Ishikawa (cell line): ENCODE data around the gene GPR146.

Source experiments
- CEBPB ChIP-seq: IDR thresholded peaks from 2 replicates; pipeline ENCODE4 v1.6.1; 2012
- CREB1 ChIP-seq: IDR thresholded peaks from 2 replicates; pipeline ENCODE4 v1.6.1; 2012; ENCODE audit warnings: low read depth
- EGR1 ChIP-seq: IDR thresholded peaks from 2 replicates; pipeline ENCODE4 v1.6.1; 2012
- EP300 ChIP-seq: IDR thresholded peaks from 2 replicates; pipeline ENCODE4 v1.6.1; 2012; ENCODE audit warnings: borderline replicate concordance
- FOXM1 ChIP-seq: IDR thresholded peaks from 2 replicates; pipeline ENCODE4 v1.6.1; 2012; ENCODE audit warnings: low read depth, borderline replicate concordance
- NFIC ChIP-seq: IDR thresholded peaks from 2 replicates; pipeline ENCODE4 v1.6.1; 2012
- RAD21 ChIP-seq: IDR thresholded peaks from 2 replicates; pipeline ENCODE4 v1.6.1; 2012; ENCODE audit warnings: low read depth
- TAF1 ChIP-seq: IDR thresholded peaks from 2 replicates; pipeline ENCODE4 v1.6.1; 2012; ENCODE audit warnings: low read depth, mild to moderate bottlenecking
- TCF12 ChIP-seq: IDR thresholded peaks from 2 replicates; pipeline ENCODE4 v1.6.1; 2012; ENCODE audit warnings: low read depth
- TEAD4 ChIP-seq: IDR thresholded peaks from 2 replicates; pipeline ENCODE4 v1.6.1; 2012
- YY1 ChIP-seq: IDR thresholded peaks from 2 replicates; pipeline ENCODE4 v1.6.1; 2012; ENCODE audit warnings: low read depth
- ZBTB7A ChIP-seq: IDR thresholded peaks from 2 replicates; pipeline ENCODE4 v1.6.1; 2012; ENCODE audit warnings: low read depth
- TF ChIP-seq, protein P1 (sequence below): IDR thresholded peaks from 2 replicates; pipeline ENCODE4 v1.6.1; 2012
- TF ChIP-seq, protein P2 (sequence below): IDR thresholded peaks from 2 replicates; pipeline ENCODE4 v1.6.1; 2012
- TF ChIP-seq, protein P3 (sequence below): IDR thresholded peaks from 2 replicates; pipeline ENCODE4 v1.6.1; 2012; ENCODE audit warnings: low read depth, mild to moderate bottlenecking

Gene GPR146

DNA sequence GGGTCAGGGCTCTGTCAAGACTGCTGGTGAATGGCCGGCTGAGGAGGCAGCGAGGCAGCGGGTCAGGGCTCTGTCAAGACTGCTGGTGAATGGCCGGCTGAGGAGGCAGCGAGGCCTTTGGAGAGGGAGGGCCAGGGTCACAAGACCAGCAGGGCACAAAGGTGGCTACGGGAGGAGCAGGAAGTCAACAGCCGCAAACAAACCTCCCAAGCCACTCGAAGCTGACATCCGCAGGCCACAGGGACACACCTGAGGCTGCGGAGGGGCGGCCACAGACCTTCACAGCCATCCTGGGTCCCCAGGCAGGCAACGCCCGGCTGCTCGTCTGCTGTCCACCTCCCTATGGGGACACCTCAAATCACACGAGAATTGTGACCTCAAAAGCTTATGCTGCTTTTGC is 34.6 kb downstream of the GPR146 start:
- TF ChIP-seq, protein P1, sequence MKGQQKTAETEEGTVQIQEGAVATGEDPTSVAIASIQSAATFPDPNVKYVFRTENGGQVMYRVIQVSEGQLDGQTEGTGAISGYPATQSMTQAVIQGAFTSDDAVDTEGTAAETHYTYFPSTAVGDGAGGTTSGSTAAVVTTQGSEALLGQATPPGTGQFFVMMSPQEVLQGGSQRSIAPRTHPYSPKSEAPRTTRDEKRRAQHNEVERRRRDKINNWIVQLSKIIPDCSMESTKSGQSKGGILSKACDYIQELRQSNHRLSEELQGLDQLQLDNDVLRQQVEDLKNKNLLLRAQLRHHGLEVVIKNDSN, result no peak
- no peak for TF ChIP-seq NFIC
- TF ChIP-seq CREB1, result no peak
- TF ChIP-seq, protein P2, sequence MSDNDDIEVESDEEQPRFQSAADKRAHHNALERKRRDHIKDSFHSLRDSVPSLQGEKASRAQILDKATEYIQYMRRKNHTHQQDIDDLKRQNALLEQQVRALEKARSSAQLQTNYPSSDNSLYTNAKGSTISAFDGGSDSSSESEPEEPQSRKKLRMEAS, result no peak
- no peak for TF ChIP-seq TEAD4
- no peak for TF ChIP-seq YY1
- no peak for TF ChIP-seq EP300
- no peak for TF ChIP-seq TAF1
- no peak for TF ChIP-seq TCF12
- no peak for TF ChIP-seq ZBTB7A
- TF ChIP-seq EGR1, result no peak
- TF ChIP-seq, protein P3, sequence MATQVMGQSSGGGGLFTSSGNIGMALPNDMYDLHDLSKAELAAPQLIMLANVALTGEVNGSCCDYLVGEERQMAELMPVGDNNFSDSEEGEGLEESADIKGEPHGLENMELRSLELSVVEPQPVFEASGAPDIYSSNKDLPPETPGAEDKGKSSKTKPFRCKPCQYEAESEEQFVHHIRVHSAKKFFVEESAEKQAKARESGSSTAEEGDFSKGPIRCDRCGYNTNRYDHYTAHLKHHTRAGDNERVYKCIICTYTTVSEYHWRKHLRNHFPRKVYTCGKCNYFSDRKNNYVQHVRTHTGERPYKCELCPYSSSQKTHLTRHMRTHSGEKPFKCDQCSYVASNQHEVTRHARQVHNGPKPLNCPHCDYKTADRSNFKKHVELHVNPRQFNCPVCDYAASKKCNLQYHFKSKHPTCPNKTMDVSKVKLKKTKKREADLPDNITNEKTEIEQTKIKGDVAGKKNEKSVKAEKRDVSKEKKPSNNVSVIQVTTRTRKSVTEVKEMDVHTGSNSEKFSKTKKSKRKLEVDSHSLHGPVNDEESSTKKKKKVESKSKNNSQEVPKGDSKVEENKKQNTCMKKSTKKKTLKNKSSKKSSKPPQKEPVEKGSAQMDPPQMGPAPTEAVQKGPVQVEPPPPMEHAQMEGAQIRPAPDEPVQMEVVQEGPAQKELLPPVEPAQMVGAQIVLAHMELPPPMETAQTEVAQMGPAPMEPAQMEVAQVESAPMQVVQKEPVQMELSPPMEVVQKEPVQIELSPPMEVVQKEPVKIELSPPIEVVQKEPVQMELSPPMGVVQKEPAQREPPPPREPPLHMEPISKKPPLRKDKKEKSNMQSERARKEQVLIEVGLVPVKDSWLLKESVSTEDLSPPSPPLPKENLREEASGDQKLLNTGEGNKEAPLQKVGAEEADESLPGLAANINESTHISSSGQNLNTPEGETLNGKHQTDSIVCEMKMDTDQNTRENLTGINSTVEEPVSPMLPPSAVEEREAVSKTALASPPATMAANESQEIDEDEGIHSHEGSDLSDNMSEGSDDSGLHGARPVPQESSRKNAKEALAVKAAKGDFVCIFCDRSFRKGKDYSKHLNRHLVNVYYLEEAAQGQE, result no peak

DNA sequence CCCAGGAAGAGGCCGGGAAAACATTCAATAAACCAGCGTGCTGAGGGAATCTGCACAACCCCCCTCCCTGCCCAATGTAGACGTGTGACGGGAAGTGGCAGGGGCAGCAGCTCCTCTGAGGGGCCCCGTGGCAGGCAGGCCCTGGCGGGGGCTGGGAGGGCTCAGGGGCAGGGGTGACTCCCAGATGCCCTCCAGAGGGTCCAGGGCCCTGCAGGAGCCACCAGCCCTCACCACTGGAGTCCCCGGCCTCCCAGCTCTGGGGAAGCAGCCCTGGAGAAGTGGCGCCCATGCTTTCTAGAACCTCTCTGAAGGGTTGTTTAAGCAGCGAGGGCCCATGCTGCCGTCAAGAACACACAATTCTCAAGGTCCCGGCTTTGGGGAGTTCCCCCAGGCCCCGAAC is 35.2 kb downstream of the GPR146 start:
- TF ChIP-seq TCF12 (no peak), YY1 (no peak), EGR1 (no peak), EP300 (no peak), CREB1 (no peak), CEBPB (no peak), TAF1 (no peak), NFIC (no peak), RAD21 (no peak), FOXM1 (no peak)
- TF ChIP-seq, protein P2, result no peak
- TF ChIP-seq, protein P3, result no peak
- TF ChIP-seq, protein P1, result no peak

DNA sequence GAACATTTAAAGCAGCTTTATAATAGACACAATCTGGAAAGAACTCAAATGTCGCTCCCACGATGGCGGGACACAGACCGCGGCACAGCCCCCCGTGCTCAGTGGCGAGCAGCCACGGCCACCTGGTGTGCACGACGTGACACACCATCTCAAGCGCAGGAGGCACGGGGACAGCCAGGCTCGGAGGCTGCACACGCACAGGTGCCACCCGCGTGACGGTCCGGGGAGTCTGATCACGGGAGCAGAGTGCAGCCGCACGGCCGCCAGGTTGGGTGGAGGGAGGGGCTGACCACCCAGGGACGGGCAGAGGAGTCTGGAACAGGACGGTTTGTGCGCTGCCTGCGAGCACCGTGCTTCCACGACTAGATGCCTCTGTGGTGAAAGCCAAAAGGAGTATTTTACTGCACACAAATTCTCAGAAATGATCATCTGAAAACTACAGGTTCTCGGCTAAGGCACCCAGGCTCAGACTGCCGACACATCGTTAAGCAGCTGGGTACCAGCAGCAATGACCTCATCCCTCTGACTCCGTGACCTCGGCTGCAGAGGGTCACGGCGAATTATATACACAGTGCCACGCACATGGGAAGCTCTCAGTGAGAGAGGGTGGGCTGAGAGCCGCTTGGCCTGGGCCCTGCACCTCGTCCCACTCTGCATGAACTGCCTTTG is 36.0 kb downstream of the GPR146 start:
- no peak for TF ChIP-seq CEBPB
- TF ChIP-seq TEAD4, result no peak
- TF ChIP-seq TCF12, result no peak
- TF ChIP-seq ZBTB7A, result no peak
- no peak for TF ChIP-seq RAD21
- TF ChIP-seq, protein P3, result no peak
- TF ChIP-seq YY1, result no peak
- TF ChIP-seq, protein P2, result no peak
- no peak for TF ChIP-seq CREB1
- no peak for TF ChIP-seq FOXM1
- TF ChIP-seq, protein P1, result no peak
- no peak for TF ChIP-seq TAF1
- no peak for TF ChIP-seq NFIC
- TF ChIP-seq EGR1, result no peak
- no peak for TF ChIP-seq EP300

DNA sequence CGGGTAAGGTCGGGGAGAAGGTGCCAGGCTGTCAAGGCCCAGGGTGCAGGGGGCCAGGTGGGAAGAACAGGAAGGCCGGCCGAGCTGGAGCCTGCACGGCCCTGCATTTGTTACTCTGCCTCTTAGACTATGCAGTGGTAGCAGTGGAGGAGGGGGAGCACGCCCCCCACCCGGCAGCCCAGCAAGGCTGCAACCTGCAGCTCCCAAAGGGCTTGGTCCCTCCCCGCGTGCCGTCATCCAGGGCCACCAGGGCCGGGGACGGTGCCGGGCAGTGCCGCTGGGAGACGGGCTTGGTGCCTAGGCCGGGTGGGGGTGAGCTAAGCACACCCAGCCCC is 36.5 kb downstream of the GPR146 start:
- TF ChIP-seq, protein P1, result no peak
- TF ChIP-seq, protein P2, result no peak
- TF ChIP-seq CEBPB (no peak), EGR1 (no peak), NFIC (no peak), ZBTB7A (no peak), FOXM1 (no peak)
- TF ChIP-seq, protein P3, result no peak
